Measurements from ENCODE around the gene NCKAP5L.

DNA sequence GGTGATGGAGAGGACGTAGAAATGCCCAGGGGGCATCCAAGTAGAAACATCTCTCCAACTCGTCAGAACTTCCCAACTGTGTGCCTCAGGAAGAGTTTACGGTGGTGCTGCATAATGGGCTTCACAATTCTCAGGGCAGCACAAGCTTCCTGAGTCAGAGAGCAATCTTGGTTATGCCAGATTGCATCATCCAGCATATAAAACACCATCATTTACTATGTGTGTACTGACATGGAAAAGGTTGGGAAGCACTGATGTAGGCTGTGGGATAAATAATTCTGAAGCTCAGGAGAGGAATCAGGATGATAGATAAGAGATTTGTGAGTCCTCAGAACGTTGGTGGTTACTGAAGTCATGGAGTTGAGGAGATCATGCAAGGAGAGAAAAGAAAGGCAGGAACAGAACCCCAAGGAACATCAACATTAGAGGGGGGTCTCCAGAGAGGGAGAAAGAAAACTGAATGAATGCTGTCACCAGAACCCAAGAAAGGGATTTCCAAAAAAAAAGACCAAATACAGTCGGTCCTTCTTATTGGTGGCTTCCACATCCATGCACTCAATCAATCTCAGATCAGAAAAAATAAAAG, 4.7 kb upstream of the NCKAP5L start:
- TF ChIP-seq, protein P1, sequence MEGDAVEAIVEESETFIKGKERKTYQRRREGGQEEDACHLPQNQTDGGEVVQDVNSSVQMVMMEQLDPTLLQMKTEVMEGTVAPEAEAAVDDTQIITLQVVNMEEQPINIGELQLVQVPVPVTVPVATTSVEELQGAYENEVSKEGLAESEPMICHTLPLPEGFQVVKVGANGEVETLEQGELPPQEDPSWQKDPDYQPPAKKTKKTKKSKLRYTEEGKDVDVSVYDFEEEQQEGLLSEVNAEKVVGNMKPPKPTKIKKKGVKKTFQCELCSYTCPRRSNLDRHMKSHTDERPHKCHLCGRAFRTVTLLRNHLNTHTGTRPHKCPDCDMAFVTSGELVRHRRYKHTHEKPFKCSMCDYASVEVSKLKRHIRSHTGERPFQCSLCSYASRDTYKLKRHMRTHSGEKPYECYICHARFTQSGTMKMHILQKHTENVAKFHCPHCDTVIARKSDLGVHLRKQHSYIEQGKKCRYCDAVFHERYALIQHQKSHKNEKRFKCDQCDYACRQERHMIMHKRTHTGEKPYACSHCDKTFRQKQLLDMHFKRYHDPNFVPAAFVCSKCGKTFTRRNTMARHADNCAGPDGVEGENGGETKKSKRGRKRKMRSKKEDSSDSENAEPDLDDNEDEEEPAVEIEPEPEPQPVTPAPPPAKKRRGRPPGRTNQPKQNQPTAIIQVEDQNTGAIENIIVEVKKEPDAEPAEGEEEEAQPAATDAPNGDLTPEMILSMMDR (IDR thresholded peaks at IDR 0.05; ENCODE audit: low read length), result no peak
- TF ChIP-seq EZH2 (optimal IDR thresholded peaks at IDR 0.05; ENCODE audit: low read depth, low read length) (no peak), EZH2phosphoT487 (IDR thresholded peaks at IDR 0.05; ENCODE audit: low read length) (no peak)

Measured in MM.1S (cell line).